ENCODE measurements around the gene RHBDD3.

- no peak for TF ChIP-seq CTCF (IDR thresholded peaks at IDR 0.05)
- no peak for TF ChIP-seq POLR2A (IDR thresholded peaks at IDR 0.05)
Measured at GRCh38 chr22:29231971-29232959, 35.5 kb downstream of the RHBDD3 start.
